B cell (primary cell): ENCODE measurements around the gene LENEP. TPM values are rescaled to one million over a fixed set of nuclear protein-coding genes. Genes with fewer than 3 reads are reported as not detected.

ENCODE experiments used
- ATAC-seq: fragments of 200-7000 bp; cut with Tn5 transposase; one replicate; pipeline ENCODE4 v1.10.0; 2021; ENCODE audit warnings: low read depth, mild to moderate bottlenecking, moderate number of reproducible peaks, moderate library complexity
- CTCF ChIA-PET: fragments of 350-600 bp; sonication (Branson Sonifier 250); formaldehyde crosslinking; loops from one replicate; lab custom pipeline; 2021; ENCODE audit warnings: antibody characterized with exemption, inconsistent platforms; lab: Charles Lee
- POLR2A ChIA-PET: fragments of 350-600 bp; sonication (Branson Sonifier 250); formaldehyde crosslinking; loops from one replicate; lab custom pipeline; 2021; ENCODE audit warnings: antibody characterized with exemption; lab: Charles Lee
- DNase-seq: peaks from one replicate; pipeline ENCODE4 v3.0.0; 2013
- H2AFZ ChIP-seq: 2 replicates; pipeline ENCODE4 v1.6.1; 2012; ENCODE audit warnings: mild to moderate bottlenecking, low read depth, low read length; ENCODE audit not compliant: insufficient read depth, poor library complexity, severe bottlenecking
- H3K27ac ChIP-seq, 2 donors: 1 replicate in 1 of 2; 2 replicates in 1 of 2; pipeline ENCODE4 v1.5.1; 2012 to 2013; ENCODE audit warnings: low read length in 2 of 2, mild to moderate bottlenecking in 2 of 2, moderate library complexity in 1 of 2
- H3K27me3 ChIP-seq, 4 experiments: fragments of 200-600 bp in 1 of 4; sonication (generic) in 1 of 4; replicated peaks in 1 of 4; 1 replicate in 2 of 4; 2 replicates in 2 of 4; pipeline versions ENCODE4 v1.6.1 to v1.7.0; 2013 to 2016; ENCODE audit warnings: low read length in 3 of 4, mild to moderate bottlenecking in 2 of 4, mixed read lengths in 1 of 4, moderate library complexity in 1 of 4; ENCODE audit not compliant: insufficient read depth in 4 of 4, control insufficient read depth in 3 of 4; ENCODE audit errors: control extremely low read depth in 1 of 4
- H3K36me3 ChIP-seq, 2 experiments: replicated peaks in 1 of 2; 1 replicate in 1 of 2; 2 replicates in 1 of 2; pipeline versions ENCODE4 v1.6.1 to v1.7.1; 2013; ENCODE audit warnings: low read length in 1 of 2; ENCODE audit not compliant: insufficient read depth in 2 of 2, control insufficient read depth in 1 of 2; ENCODE audit errors: control extremely low read depth in 1 of 2, extremely low read depth in 1 of 2
- H3K4me1 ChIP-seq, 2 donors: fragments of 200-600 bp in 1 of 2; sonication (generic) in 1 of 2; 1 replicate in 1 of 2; 2 replicates in 1 of 2; pipeline versions ENCODE4 v1.5.1 to v1.6.1; 2013 to 2017; ENCODE audit warnings: low read length in 2 of 2; ENCODE audit not compliant: control insufficient read depth in 2 of 2, insufficient read depth in 2 of 2
- H3K4me2 ChIP-seq: replicated peaks from 2 replicates; pipeline ENCODE3; 2012; ENCODE audit warnings: mild to moderate bottlenecking, low read depth, low read length; ENCODE audit not compliant: poor library complexity, severe bottlenecking
- H3K4me3 ChIP-seq, 5 experiments: fragments of 200-600 bp in 1 of 5; sonication (generic) in 1 of 5; 1 replicate in 3 of 5; 2 replicates in 2 of 5; pipeline versions ENCODE4 v1.5.1 to v1.7.0; 2011 to 2016; ENCODE audit warnings: low read length in 4 of 5, mild to moderate bottlenecking in 4 of 5, low read depth in 2 of 5, control low read depth in 1 of 5, moderate library complexity in 1 of 5; ENCODE audit not compliant: insufficient read depth in 1 of 5; ENCODE audit errors: control extremely low read depth in 1 of 5, extremely low read depth in 1 of 5
- H3K79me2 ChIP-seq: fragments of 200-600 bp; sonication (generic); one replicate; pipeline ENCODE4 v1.6.0; 2016; ENCODE audit warnings: low read length; ENCODE audit not compliant: control insufficient read depth, insufficient read depth
- H3K9ac ChIP-seq: fragments of 200-600 bp; sonication (generic); 2 replicates; pipeline ENCODE4 v1.6.1; 2017; ENCODE audit warnings: mild to moderate bottlenecking, low read length, moderate library complexity
- H3K9me3 ChIP-seq, 3 donors: one replicate each; pipeline versions ENCODE4 v1.6.1 to v1.7.1; 2013; ENCODE audit warnings: low read length in 2 of 3; ENCODE audit not compliant: control insufficient read depth in 2 of 3, insufficient read depth in 1 of 3; ENCODE audit errors: control extremely low read depth in 1 of 3
- H4K20me1 ChIP-seq: 2 replicates; pipeline ENCODE4 v1.6.0; 2012; ENCODE audit warnings: mild to moderate bottlenecking, low read length; ENCODE audit not compliant: insufficient read depth, control insufficient read depth, poor library complexity, severe bottlenecking
- H3K27ac Mint-ChIP-seq: one replicate; pipeline ENCODE4 v1.8.0; 2021; ENCODE audit warnings: mixed read lengths
- H3K27me3 Mint-ChIP-seq: one replicate; pipeline ENCODE4 v1.8.0; 2021; ENCODE audit warnings: mixed read lengths
- H3K4me1 Mint-ChIP-seq: one replicate; pipeline ENCODE4 v1.8.0; 2021; ENCODE audit warnings: mixed read lengths
- H3K4me3 Mint-ChIP-seq: one replicate; pipeline ENCODE4 v1.8.0; 2021; ENCODE audit warnings: mixed read lengths
- H3K9me3 Mint-ChIP-seq: one replicate; pipeline ENCODE4 v1.8.0; 2022; ENCODE audit warnings: mixed read lengths; ENCODE audit not compliant: insufficient read depth
- EZH2 ChIP-seq: IDR thresholded peaks from 2 replicates; pipeline ENCODE4 v1.6.1; 2012; ENCODE audit warnings: borderline replicate concordance, low read depth, mild to moderate bottlenecking, moderate library complexity, low read length; ENCODE audit not compliant: insufficient read depth, poor library complexity, severe bottlenecking
- WGBS: methylation state at CpG from one replicate; pipeline ENCODE4 v1.1.5; 2013; ENCODE audit warnings: missing lambda C conversion rate; ENCODE audit not compliant: insufficient coverage; 5-methylcytosine and 5-hydroxymethylcytosine counted together
- intact Hi-C: fragments of 100-400 bp; cut with micrococcal nuclease; formaldehyde crosslinking; loops from one replicate; pipeline ENCODE4 v1.10.0; 2022
- polyA plus RNA-seq: library from polyadenylated mRNA; depleted of rRNA; stranded (reverse); fragments of >200 nt; gene quantifications from 2 replicates; pipeline ENCODE4 v1.2.3, GENCODE V29; 2012
- total RNA-seq, 2 donors: library from RNA; stranded (reverse); fragments of 120-200 nt in 1 of 2; gene quantifications; 1 replicate in 1 of 2; 2 replicates in 1 of 2; pipeline versions ENCODE4 v1.2.3 to v1.2.4, GENCODE V29; 2013 to 2022
- TF ChIP-seq, protein P1 (sequence below): fragments of 200-600 bp; IDR thresholded peaks from one replicate; pipeline ENCODE4 v1.8.0; 2022; ENCODE audit warnings: antibody characterized with exemption, mild to moderate bottlenecking

LENEP gene
- total and polyA plus RNA-seq, 2 donors (not counting 1 experiment from before 2014, with no cell fraction given) = 2.0 TPM; not detected in 1

DNA sequence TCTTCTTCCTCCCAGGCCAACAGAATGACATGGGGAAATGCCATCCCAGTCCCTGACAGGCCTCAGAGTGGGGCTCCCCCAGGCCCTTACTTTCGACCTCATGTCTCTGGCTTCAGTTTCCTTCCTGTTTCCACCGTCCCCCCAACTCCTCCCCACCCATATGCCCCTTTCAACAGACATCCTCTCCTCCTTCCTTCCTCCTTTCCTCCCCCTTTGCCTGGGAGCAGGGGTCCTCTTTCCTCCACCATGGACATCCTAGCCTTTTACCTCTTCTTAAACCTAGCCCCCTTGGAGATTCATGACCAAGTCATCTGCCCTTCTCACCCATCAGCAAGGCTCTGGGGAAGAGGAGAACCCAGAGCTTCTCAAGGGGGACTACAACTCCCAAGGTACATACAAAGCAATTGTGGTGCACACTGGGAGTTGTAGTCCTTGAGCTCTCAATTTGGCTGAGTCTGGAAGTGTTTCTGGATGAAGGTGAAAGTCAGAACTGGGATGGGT is 13.3 kb downstream of the LENEP start:
- peaks cover 73% of the 10 kb centered on the region for H3K79me2 ChIP-seq
- H2AFZ ChIP-seq = no peak overlapping the region
- TF ChIP-seq EZH2 = no peak
- TF ChIP-seq, protein P1, sequence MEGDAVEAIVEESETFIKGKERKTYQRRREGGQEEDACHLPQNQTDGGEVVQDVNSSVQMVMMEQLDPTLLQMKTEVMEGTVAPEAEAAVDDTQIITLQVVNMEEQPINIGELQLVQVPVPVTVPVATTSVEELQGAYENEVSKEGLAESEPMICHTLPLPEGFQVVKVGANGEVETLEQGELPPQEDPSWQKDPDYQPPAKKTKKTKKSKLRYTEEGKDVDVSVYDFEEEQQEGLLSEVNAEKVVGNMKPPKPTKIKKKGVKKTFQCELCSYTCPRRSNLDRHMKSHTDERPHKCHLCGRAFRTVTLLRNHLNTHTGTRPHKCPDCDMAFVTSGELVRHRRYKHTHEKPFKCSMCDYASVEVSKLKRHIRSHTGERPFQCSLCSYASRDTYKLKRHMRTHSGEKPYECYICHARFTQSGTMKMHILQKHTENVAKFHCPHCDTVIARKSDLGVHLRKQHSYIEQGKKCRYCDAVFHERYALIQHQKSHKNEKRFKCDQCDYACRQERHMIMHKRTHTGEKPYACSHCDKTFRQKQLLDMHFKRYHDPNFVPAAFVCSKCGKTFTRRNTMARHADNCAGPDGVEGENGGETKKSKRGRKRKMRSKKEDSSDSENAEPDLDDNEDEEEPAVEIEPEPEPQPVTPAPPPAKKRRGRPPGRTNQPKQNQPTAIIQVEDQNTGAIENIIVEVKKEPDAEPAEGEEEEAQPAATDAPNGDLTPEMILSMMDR = no peak
- H3K36me3 ChIP-seq = peaks cover 0 to 10% of the 10 kb centered on the region in 2 experiments
- H3K27ac ChIP-seq = peak overlapping the region; percentile 80 to 81
- H3K27me3 ChIP-seq = no peaks in the 10 kb centered on the region
- H3K4me3 ChIP-seq = peak overlapping the region in 1 of 5 experiments; percentile 23
- ChIA-PET POLR2A (interaction anchor here (0.6 to 2.4 kb wide), 3 partner anchors 10 to 164 kb away, joined by 3 to 17 read pairs (median 5); no protein-coding TSS in a partner anchor), CTCF (interaction anchor here (1.4 to 18.4 kb wide), 4 partner anchors 7 to 78 kb away, joined by 3 to 295 read pairs (median 149); partner anchors contain the start of genes FLAD1, LENEP and ZBTB7B)
- Mint-ChIP-seq H3K4me3 (peak overlapping the region; percentile 67), H3K27me3 (no peaks in the 10 kb centered on the region), H3K27ac (peak overlapping the region; percentile 86), H3K9me3 (no peaks in the 10 kb centered on the region), H3K4me1 (peaks cover 65% of the 10 kb centered on the region)
- H3K9me3 ChIP-seq = no peaks in the 10 kb centered on the region
- peak overlapping the region; percentile 29 for H3K9ac ChIP-seq
- H3K4me1 ChIP-seq = peaks cover 78 to 80% of the 10 kb centered on the region in 2 donors
- H4K20me1 ChIP-seq = peaks cover 29% of the 10 kb centered on the region
- peak; percentile 79 for DNase-seq
- 0% methylated on average over 2 of the region's 2 CpGs for WGBS
- peak; percentile 14 for ATAC-seq
- H3K4me2 ChIP-seq = peak overlapping the region; percentile 96
- intact Hi-C loops = loop anchor here (1.0 kb wide), 1 partner anchor 11 kb away; no protein-coding TSS in a partner anchor

DNA sequence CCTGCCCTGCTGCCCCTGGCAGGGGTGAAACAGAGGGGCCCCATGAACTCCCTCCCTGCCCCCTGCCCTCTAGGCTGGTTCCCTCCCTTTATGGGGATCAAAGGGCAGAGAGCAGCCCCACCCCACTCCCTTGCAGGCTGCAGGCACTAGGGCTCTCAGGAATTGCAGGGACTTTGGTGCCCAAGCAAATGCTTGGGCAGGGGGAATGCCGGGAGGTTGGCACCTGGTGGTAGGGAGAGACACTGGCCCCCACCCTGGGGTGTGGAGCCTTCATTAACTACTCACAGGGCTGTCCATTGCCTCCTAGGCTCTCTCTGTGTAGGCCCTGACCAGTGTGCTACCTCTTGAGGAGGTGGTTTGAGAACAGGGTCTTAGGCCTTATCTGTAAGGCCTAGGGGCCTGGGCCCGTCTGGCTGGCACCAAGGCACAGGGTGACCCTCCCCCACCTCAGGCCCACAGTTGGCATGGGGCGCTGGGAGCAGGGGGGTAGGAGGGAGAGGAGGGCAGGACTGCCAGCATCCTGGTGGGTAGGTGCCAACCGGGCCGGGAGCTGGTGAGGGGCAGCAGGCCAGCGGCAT is 14.0 kb downstream of the LENEP start:
- no peak for DNase-seq
- peak overlapping the region in 1 of 5 experiments; percentile 23 for H3K4me3 ChIP-seq
- POLR2A ChIA-PET = interaction anchor here (0.7 to 2.4 kb wide), 2 partner anchors 9 to 79 kb away, joined by 3 to 17 read pairs; no protein-coding TSS in a partner anchor
- intact Hi-C loops = no loop called here
- peak overlapping the region; percentile 60 to 80 for H3K27ac ChIP-seq
- Mint-ChIP-seq H3K4me1 (peaks cover 70% of the 10 kb centered on the region), H3K9me3 (no peaks in the 10 kb centered on the region), H3K4me3 (no peak overlapping the region), H3K27ac (peak overlapping the region; percentile 86), H3K27me3 (no peaks in the 10 kb centered on the region)
- no peaks in the 10 kb centered on the region for H3K27me3 ChIP-seq
- H3K4me1 ChIP-seq = peaks cover 85 to 87% of the 10 kb centered on the region in 2 donors
- CTCF ChIA-PET = interaction anchor here (1.4 to 18.4 kb wide), 4 partner anchors 7 to 78 kb away, joined by 3 to 295 read pairs (median 150); partner anchors contain the start of genes LENEP and ZBTB7B
- TF ChIP-seq, protein P1 = no peak
- TF ChIP-seq EZH2 = no peak
- H4K20me1 ChIP-seq = peaks cover 29% of the 10 kb centered on the region
- H3K9ac ChIP-seq = no peak overlapping the region
- no peaks in the 10 kb centered on the region for H3K9me3 ChIP-seq
- H2AFZ ChIP-seq = no peak overlapping the region
- peaks cover 0 to 10% of the 10 kb centered on the region in 2 experiments for H3K36me3 ChIP-seq
- 85% methylated on average over 4 of the region's 6 CpGs for WGBS
- H3K79me2 ChIP-seq = peaks cover 66% of the 10 kb centered on the region
- ATAC-seq = no peak
- peak overlapping the region; percentile 96 for H3K4me2 ChIP-seq
